UCSD-AML1 (cell line): ENCODE data around the gene ING5.
A peak's percentile ranks its signal among the peaks of the same experiment; 100 is the strongest.
"Not testable (repeated sequence)": the region's sequence is repeated elsewhere in the genome, so short reads cannot be mapped to it uniquely, and the experiment has no call there.

Source experiments
- DNase-seq: peaks from one replicate; lab custom pipeline; 2025; ENCODE audit not compliant: unreplicated experiment; lab: John Stamatoyannopoulos, UW

The ING5 gene

DNA sequence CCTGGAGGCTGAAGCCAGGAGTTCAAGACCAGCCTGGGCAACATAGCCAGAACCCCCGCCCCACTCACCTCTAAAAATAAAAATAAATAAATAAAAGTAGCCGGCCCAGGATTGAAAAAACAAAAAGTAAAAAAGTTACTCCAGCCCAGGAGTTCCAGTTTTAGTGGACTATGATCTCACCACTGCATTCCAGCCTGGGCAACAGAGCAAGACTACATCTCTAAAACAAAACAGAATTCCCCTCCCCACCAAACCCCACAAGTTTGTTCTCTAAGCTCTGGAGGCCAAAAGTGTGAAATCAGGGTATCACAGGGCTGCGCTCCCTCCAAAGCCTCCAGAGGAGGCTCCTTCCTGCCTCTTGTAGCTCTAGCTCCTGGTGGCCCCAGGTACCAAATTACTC lies 34.3 kb downstream of the ING5 start:
- no peak for DNase-seq

DNA sequence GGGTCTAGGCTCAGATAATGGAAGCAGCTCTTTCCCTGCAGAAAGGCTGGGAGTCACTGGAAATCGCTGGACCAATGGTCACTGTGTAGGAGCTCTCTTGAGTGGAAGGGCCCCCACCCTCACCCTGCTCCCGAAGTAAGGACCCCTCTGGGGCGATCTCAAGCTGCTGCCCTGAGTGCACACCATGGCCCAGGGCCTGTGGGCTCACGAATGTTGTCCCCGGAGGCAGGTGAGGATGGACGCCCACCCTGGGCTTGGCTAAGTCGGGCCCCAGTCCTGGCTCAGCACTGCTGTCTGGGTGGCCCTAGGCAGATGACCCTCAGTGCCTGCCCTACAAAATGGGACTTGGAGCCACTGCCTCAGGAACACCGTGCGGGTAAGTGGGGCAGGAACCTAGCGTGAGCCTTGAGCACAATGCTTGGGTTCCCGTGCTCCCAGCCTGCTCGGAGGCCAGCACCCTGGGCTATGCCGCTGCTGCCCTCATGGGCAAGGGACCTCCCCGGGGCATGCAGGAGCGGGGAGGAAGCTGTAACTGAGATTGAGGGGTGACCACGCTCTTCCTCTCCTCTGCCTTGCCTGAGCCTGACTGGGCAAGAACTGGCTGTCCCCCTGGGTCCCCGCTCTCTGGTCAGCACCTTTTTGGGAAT lies 36.3 kb downstream of the ING5 start:
- DNase-seq, result no peak

DNA sequence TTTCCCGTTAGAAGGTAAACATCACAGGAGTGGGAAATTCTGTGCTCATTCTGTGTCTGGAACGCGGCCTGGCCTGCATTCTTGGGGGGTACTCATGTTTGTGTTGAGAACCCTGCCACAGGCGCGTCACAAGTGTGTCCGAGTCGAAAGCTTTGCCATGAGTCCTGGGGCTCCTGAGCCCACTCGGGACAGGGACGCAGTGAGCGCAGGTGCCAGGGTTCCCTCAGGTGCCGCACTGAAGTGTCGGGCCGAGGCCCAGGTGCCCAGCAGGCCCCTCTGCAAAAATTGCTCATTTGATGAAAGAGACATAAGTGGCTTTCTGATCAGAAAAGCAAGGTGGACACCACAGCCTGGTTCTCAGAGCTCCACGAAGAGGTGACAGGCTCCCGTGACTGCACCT lies 37.3 kb downstream of the ING5 start:
- DNase-seq, result no peak

DNA sequence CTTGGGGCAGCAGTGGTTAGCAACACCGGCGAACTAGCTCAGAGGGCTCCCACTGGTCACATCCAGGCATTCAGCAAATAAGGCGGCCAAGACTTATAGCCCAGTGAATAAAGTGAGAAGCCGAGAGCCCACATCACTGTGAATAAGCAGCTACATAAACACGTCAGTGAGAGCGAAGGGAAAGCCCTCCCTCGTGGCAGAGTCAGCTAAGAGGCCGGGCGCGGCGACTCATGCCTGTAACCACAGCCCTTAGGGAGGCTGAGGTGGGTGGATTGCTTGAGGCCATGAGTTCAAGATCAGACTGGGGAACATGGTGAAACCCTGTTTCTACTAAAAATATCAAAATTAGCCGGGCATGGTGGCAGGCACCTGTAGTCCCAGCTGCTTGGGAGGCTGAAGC lies 37.8 kb downstream of the ING5 start:
- DNase-seq, result peak; percentile 30

DNA sequence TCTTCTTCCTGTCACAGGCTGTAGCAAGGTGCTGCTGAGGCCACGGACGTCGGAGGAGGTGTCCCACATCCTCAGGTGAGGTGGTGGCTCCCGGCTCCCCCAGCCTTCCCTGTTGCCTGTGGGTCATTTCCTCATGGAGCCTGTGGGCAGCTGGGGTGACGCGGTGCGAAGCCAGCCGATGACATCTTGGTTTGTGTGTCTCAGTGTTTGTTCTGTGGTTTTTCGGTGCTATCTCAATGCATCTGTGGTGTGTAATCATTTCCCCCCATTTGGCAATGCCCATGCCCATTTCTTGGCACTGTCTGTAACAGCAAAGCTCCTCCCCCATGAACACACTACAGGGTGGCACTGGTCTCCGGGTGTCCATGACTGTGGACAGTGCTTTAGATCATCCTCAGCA lies 39.2 kb downstream of the ING5 start:
- peak; percentile 55 for DNase-seq

DNA sequence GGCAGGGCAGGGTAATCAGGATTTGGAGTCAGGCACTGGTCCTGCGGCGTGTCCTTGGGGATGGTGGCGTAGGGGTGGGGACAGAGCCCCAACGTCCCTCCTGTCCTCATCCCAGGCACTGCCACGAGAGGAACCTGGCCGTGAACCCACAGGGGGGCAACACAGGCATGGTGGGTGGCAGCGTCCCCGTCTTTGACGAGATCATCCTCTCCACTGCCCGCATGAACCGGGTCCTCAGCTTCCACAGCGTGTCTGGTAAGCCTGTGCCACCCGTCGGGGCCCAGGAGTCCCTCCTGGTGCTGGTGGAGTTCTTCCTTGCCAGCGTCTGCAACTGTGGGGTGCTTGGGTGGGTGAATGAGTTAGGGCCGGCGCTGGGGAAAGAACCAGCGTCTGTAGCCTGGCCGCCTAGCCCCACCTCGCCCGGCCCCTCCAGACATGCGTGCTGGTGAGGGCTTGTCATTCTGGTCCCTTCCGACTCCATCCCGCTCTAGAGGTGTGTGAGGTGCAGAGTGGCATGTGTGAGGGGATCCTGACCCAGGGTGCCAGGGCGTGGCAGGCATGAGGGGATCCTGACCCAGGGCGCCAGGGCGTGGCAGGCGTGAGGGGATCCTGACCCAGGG lies 40.6 kb downstream of the ING5 start:
- no peak for DNase-seq

DNA sequence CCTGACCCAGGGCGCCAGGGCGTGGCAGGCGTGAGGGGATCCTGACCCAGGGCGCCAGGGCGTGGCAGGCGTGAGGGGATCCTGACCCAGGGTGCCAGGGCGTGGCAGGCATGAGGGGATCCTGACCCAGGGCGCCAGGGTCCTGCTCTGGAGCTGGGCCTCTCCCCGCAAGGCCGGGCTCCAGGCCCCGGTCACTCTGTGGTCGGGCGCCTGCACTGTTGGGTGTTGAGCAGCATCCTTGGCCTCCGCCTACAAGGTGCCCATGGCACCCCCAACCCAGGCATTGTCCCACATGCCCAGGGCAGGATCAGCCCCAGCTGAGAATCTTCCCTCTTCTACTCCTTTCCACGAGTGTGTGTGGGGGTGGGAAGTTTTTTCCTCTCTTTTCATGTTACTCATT lies 41.2 kb downstream of the ING5 start:
- not testable (repeated sequence) for DNase-seq

DNA sequence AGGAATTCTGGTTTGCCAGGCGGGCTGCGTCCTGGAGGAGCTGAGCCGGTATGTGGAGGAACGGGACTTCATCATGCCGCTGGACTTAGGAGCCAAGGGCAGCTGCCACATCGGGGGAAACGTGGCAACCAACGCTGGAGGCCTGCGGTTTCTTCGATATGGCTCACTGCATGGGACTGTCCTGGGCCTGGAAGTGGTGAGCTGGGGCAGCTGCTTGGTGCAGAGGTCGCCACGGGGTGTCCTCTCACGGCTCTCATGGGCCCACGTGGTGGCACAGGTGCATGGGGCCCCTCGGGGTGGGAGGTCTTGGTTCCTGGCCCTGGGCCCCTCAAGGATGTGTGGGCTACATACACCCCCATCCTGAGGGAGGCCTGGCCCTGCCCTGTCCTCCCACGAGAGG lies 41.8 kb downstream of the ING5 start:
- DNase-seq, result no peak

DNA sequence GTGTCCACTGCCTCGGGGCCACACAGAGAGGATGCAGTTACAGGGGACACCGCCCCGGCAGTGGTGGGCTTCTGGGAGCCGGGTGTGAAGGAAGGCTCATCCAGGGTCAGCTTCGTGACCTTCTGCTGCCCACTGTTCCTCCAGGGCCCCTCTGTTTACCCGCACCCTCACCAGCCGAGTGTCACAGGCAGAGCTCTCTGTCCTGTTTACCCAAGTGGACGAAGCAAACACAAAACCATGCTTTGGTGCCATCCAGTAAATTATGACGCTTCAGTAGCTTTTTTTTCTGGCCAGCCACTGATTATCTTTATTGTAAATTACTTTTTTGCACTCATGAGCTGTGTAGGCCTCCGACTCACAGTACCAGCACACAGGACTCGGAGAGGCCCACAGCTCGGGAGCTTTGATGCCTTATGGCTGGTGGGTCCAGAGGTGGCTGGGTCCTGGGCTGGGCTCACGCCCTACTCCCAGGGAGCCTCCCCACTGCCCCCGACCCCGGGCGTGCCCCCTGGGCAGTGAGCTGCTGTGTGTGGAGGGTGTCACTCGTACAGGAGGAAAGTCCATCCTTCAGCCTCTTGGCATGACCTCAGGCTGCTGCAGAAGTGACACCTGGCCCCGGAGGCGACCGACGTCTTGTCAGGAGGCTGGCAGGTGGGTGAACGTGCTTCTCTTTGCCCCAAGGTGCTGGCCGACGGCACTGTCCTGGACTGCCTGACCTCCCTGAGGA lies 42.4 kb downstream of the ING5 start:
- DNase-seq, result no peak

DNA sequence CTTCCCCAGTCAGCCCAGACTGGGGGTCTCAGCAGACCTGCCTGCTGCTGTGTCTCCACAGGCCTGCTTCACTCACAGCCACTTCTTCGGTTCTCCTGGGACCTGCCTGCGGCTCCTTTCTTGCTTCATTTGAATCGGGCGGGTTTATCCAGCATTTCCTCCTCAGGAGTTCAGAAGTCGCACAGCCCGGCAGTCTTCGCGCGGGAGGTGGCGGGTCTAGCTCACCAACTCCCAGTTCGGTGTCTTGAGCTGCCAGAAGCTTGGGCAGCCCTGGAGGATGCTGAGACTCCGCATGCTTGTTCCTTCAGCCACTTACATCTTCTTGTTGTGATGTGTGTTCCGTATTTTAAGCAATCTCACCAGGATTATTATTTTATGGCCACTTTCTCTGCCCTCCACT lies 43.4 kb downstream of the ING5 start:
- no peak for DNase-seq

DNA sequence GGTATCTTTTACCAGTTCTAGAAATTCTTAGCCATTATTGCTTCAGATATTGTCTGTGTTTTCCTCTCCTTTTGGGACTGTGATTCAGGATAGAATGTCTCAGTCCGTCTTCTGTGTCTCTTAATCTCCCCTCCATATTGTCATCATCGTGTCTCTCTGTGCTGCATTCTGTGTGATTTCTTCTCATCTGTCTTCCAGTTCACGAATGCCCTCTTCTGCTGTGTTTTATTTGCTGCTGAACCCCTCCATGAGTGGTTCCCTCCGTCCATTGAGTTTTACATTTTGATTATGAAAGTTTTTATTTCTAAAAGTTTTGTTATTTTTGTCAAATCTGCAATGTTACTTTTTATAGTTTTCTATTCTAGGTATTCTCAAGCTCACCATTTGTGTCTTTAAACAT lies 44.2 kb downstream of the ING5 start:
- DNase-seq, result no peak

DNA sequence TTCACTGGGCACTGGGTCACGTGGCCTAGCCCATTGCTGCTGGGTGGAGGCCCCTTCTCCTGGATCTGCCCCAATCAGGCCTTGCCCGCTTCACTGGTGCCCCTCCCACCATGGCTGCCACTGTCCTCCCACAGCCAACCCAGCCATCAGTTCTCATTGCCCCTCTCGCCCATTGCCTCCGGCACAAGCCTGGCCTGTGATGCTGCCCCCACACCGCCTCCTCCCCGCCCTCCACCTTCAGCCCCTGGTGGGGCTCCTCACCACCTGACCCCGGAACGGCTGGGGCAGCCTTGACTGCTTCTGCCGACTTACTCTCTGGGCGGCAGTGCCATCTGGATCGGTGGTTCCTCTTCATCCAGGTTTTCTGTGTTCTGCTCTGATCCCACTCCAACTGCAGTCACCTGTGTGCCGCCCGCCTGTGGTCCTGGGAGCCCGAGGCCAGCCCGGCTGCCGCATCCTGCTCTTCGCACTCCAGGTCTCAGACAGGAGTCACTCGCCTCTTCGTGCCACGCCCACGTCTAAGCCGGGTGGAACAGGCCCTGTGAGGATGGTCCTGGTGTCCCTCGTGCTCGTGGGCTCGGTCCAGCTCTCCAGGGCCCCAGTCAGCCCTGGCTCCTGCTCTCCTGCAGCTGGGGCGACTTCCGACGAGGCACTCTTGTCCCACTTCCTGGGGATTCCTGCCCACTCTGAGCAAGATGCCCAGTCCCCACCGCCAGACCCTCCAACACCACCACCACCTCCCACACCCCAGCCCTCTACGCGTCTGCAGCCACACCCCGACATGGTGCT lies 46.8 kb downstream of the ING5 start:
- no peak for DNase-seq

DNA sequence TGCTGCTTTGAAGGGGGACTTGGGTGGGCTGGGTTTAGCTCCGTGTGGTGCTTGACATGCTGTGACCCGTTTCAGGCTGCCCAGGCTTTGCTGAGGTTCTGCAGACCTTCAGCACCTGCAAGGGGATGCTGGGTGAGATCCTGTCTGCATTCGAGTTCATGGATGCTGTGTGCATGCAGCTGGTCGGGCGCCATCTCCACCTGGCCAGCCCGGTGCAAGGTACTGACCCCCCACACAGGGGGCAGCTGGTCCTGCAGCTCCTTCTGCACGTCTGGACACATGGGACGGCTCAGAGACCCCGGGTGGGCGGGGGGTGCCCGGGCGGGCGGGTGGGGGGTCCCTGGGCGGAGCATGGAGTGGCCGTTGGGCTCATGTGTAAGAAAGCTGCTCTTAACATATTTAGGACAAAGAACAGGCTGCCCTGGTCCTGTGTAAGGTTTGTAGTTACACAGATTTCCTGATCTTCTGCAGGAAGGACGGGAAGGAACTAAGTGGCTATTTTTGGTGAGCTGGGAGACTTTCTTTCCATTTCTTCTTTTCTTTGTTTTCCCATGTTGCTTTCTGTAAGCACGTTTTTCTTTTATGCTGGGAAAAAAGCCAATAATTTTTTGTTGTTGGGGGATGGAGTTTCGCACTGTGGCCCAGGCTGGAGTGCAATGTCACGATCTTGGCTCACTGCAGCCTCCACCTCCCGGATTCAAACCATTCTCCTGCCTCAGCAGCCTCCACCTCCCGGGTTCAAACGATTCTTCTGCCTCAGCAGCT lies 48.4 kb downstream of the ING5 start:
- DNase-seq, result no peak

DNA sequence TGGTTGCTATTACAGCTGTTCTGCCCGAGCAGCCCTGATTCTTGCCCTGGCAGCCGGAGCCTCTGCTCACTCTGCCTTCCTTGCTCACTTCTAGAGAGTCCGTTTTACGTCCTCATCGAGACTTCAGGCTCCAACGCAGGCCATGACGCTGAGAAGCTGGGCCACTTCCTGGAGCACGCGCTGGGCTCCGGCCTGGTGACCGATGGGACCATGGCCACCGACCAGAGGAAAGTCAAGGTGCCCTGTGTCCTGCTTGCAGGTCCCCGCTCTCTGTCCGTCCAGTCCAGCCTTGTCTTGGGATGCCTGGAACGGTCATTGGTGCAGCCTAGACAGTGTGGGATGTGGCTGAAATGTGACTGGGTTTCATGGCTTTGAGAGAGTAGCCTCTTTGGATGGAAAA lies 49.3 kb downstream of the ING5 start:
- no peak for DNase-seq

DNA sequence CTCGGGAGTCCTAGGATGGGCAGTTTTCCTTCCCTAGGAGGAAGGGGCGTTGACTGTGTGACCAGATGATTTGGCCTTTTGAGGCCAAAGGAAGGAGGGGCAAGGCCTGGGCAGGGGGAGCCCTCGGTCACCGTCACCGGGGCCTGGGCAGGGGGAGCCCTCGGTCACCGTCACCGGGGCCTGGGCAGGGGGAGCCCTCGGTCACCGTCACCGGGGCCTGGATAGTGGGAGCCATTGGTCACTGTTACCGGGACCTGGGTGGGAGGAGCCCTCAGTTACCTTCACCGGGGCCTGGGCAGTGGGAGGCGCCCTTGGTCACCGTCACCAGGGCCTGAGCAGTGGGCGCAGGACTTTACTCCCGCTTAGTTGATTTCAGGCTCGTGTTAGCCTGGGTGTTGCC lies 49.9 kb downstream of the ING5 start:
- no peak for DNase-seq

DNA sequence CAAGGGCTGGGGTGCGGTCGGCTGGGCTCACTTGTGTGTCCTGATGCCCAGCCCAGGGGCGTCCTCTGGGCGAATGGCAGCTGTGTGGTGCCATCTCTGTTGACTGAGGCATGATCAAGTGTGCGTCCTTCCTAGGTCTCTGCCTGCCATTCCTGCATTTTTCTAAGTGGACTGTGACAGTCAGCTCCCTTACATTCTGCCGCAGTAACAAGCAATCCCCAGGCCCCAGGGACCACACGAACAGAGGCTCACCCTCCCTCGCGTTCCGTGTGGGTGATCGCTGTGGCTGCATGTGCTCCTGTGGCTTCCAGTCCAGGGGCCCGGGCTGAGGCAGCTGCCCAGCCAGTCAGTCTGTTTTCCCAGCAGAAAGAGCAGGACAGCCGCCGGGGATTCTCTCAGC lies 50.4 kb downstream of the ING5 start:
- DNase-seq, result no peak

DNA sequence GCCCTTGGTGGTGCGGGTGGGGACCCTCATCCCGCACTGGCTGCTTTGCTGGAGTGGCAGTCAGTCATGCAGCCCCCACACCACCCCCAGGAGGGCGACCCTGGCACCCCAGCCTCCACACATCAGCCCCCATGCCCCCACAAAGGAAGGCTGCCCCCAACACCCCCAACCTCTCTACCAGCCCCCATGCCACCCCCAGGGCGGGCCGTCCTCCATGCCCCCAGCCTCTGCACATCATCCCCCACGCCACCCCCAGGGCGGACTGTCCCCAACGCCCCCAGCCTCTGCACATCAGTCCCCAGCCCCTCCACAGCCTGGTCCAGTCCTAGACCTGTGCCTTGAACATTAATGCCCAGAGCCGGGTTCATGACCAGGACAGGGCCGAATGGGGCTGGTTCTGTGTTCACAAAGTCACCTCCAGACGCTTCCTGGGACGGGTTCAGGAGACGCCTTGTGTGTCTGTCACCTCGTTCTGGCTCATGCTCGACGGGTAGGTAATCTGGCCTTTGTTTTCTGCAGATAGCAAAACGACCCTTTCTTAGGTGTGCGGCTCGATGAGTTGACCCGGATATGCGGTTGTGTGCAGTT lies 50.9 kb downstream of the ING5 start:
- DNase-seq, result no peak

DNA sequence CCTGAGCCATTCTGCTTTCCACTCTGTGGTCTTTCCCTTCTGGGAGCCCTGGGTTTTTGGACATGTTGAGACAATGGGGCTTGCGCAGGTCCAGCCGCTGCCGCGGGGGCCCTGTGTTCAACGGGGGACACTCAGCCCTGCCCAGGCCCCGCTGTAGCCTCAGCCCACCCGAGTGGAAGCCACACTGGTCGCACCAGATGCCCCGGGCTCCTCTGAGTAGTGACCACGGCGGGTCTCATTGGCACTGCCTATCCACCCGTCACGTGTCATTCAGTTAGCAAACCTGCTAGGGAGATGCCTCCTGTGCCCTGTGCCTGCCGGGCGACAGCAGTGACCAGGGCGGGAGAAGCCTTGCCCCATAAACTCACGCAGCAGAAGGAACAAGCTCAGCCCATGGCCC lies 51.7 kb downstream of the ING5 start:
- DNase-seq, result no peak

DNA sequence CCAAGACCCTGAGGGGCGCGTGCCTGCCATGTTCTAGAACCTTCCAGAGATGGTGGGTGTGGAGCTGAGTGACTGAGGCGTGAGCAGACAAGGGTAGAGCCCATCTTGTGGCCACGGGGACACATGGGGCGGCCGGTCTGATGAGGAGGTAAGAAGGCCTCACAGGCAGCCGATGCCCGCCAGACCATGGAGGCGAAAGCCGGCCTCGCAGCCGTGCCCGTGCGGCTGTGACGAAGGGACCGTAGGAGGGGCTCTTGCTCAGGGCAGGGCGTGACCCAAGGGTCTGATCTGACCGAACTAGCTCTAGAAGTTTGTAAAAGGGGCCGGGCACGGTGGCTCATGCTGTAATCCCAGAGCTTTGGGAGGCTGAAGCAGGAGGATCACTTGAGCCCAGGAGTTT lies 52.2 kb downstream of the ING5 start:
- no peak for DNase-seq

DNA sequence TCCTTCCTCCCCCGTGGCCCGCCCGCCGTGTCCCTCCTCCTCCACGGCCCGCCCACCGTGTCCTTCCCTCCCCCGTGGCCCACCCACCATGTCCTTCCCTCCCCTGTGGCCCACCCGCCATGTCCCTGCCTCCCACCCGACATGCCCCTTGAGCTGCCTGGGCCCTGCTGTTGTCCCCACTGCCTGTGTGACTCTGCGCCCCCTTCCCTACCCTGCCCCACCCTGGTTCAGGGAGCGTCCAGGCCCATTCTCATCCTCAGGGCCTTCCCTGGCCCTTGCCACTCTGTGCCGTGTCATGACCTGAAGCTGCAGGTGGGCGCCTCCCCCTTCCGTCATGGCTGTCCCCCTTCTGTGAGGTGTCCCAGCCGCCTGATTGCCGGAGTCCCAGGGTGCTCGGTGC lies 53.3 kb downstream of the ING5 start:
- DNase-seq, result no peak

DNA sequence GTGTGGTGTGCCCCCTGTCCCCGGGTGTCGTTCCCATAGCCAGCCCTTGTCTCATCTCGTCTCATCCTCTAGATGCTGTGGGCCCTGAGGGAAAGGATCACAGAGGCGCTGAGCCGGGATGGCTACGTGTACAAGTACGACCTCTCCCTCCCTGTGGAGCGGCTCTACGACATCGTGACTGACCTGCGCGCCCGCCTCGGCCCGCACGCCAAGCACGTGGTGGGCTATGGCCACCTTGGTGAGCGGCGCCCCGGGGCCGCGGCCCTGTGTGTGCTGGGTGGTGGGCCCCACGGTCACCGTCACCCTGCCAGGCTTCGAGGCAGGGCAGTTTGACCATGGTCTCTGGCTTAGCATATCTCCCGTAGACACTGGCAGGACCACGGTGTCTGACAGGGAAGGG lies 53.9 kb downstream of the ING5 start:
- DNase-seq, result no peak
